Keratinocyte (primary cell): ENCODE measurements around the gene MMAB. TPM values are rescaled to one million over a fixed set of nuclear protein-coding genes. Genes with fewer than 3 reads are reported as not detected.

Source experiments
- DNase-seq: peaks from one replicate; pipeline ENCODE4 v3.0.0-alpha.2; 2011; ENCODE audit warnings: low read depth, missing footprints, low spot score
- FAIRE-seq: peaks from 2 replicates; lab custom pipeline; 2011; peaks lifted over from hg19 to GRCh38; lab: Jason Lieb, UNC
- H2AFZ ChIP-seq: 2 replicates; pipeline ENCODE4 v1.6.0; 2012; ENCODE audit warnings: low read length, control low read depth, inconsistent platforms; ENCODE audit not compliant: control insufficient read depth
- H3K27ac ChIP-seq: 2 replicates; pipeline ENCODE4 v1.5.1; 2011; ENCODE audit warnings: low read length; ENCODE audit not compliant: control insufficient read depth, insufficient read depth
- H3K27me3 ChIP-seq: 3 replicates; pipeline ENCODE4 v1.6.0; 2011; ENCODE audit warnings: low read length; ENCODE audit not compliant: control insufficient read depth, insufficient read depth; ENCODE audit errors: extremely low read depth
- H3K36me3 ChIP-seq, 2 experiments: 2 replicates in 1 of 2; 3 replicates in 1 of 2; pipeline ENCODE4 v1.5.1; 2011; ENCODE audit warnings: low read length in 2 of 2, mild to moderate bottlenecking in 1 of 2; ENCODE audit not compliant: control insufficient read depth in 2 of 2, insufficient read depth in 2 of 2; ENCODE audit errors: extremely low read depth in 1 of 2
- H3K4me1 ChIP-seq: 3 replicates; pipeline ENCODE4 v1.5.1; 2011; ENCODE audit warnings: low read length; ENCODE audit not compliant: control insufficient read depth, insufficient read depth; ENCODE audit errors: extremely low read depth
- H3K4me2 ChIP-seq: 3 replicates; pipeline ENCODE4 v1.6.0; 2011; ENCODE audit warnings: low read depth, low read length; ENCODE audit not compliant: control insufficient read depth, insufficient read depth; ENCODE audit errors: extremely low read depth
- H3K4me3 ChIP-seq, 3 experiments: fragments of 200-600 bp in 1 of 3; sonication (generic) in 1 of 3; 2 replicates in 2 of 3; 3 replicates in 1 of 3; pipeline ENCODE4 v1.5.1; 2011 to 2016; ENCODE audit warnings: low read length in 3 of 3, mild to moderate bottlenecking in 3 of 3, control low read depth in 2 of 3, inconsistent platforms in 1 of 3, low read depth in 1 of 3, mixed read lengths in 1 of 3, mixed run types in 1 of 3, moderate library complexity in 1 of 3; ENCODE audit not compliant: control insufficient read depth in 2 of 3, insufficient read depth in 2 of 3; ENCODE audit errors: extremely low read depth in 1 of 3
- H3K79me2 ChIP-seq: 2 replicates; pipeline ENCODE4 v1.6.0; 2012; ENCODE audit warnings: low read length; ENCODE audit not compliant: control insufficient read depth, insufficient read depth
- H3K9ac ChIP-seq: 3 replicates; pipeline ENCODE4 v1.6.0; 2011; ENCODE audit warnings: low read length; ENCODE audit not compliant: control insufficient read depth, insufficient read depth; ENCODE audit errors: extremely low read depth
- H3K9me1 ChIP-seq: 3 replicates; pipeline ENCODE4 v1.6.0; 2011; ENCODE audit warnings: low read length; ENCODE audit not compliant: control insufficient read depth, insufficient read depth; ENCODE audit errors: extremely low read depth
- H3K9me3 ChIP-seq: 2 replicates; pipeline ENCODE4 v1.5.1; 2012; ENCODE audit warnings: low read depth, low read length; ENCODE audit not compliant: control insufficient read depth
- H4K20me1 ChIP-seq: 3 replicates; pipeline ENCODE4 v1.6.0; 2011; ENCODE audit warnings: low read length; ENCODE audit not compliant: control insufficient read depth, insufficient read depth; ENCODE audit errors: extremely low read depth
- CTCF ChIP-seq, 3 experiments: IDR thresholded peaks in 1 of 3; conservative IDR thresholded peaks in 1 of 3; optimal IDR thresholded peaks in 1 of 3; 2 replicates in 2 of 3; 3 replicates in 1 of 3; pipeline versions ENCODE3 to v1.5.1; 2011; ENCODE audit warnings: low read length in 3 of 3, mild to moderate bottlenecking in 3 of 3, moderate library complexity in 2 of 3, control low read depth in 1 of 3, inconsistent platforms in 1 of 3; ENCODE audit not compliant: insufficient read depth in 2 of 3; ENCODE audit errors: extremely low read depth in 1 of 3
- EZH2 ChIP-seq: IDR thresholded peaks from one replicate; pipeline ENCODE4 v1.6.1; 2012; ENCODE audit warnings: inconsistent platforms, mild to moderate bottlenecking, low read length, moderate library complexity
- dilution Hi-C: fragments of 300-500 bp; cut with MboI; formaldehyde crosslinking; loops from one replicate; pipeline ENCODE4 v1.7.0; 2020; ENCODE audit warnings: low sequenced_read_pairs; ENCODE audit not compliant: extremely low pct_ligation_motif_present
- polyA plus RNA-seq, 5 experiments: library from polyadenylated mRNA; depleted of rRNA in 3 of 5; stranded (reverse) in 3 of 5; stranded (forward) in 1 of 5; unstranded in 1 of 5; fragments of >200 nt; gene quantifications; 1 replicate in 1 of 5; 2 replicates in 3 of 5; 3 replicates in 1 of 5; pipeline versions ENCODE4 v1.2.1 to v1.2.3, GENCODE V29; 2011 to 2012; ENCODE audit warnings: missing spikeins in 2 of 5, low read depth in 1 of 5, low replicate concordance in 1 of 5

The MMAB gene
- polyA plus RNA-seq, 1 donor (not counting 4 experiments of a cell fraction or from before 2014, with no cell fraction given), result 30.6 TPM

GRCh38 chr12:109618082-109618481 lies 44.8 kb upstream of the MMAB start:
- TF ChIP-seq EZH2 (no peak), CTCF (optimal IDR thresholded peaks at IDR 0.05 in 1 of 3, IDR thresholded peaks at IDR 0.05 in 1 of 3, conservative IDR thresholded peaks at IDR 0.05 in 1 of 3; ENCODE audit: extremely low read depth in 1 of 3, insufficient read depth in 2 of 3, low read length in 3 of 3) (no peak)
- Histone ChIP-seq H3K9ac (no peak overlapping the region), H4K20me1 (no peaks in the 10 kb centered on the region), H3K79me2 (no peaks in the 10 kb centered on the region), H3K9me3 (no peaks in the 10 kb centered on the region), H3K4me1 (no peaks in the 10 kb centered on the region), H3K4me3 (no peak overlapping the region), H3K4me2 (no peak overlapping the region), H3K36me3 (no peaks in the 10 kb centered on the region), H3K9me1 (no peaks in the 10 kb centered on the region), H3K27ac (no peak overlapping the region), H3K27me3 (peaks cover 34% of the 10 kb centered on the region), H2AFZ (no peak overlapping the region)
- DNase-seq (no peak), FAIRE-seq (no peak)
- dilution Hi-C loops, result loop anchor here (5.0 kb wide), 1 partner anchor 39 kb away; no protein-coding TSS in a partner anchor

DNA sequence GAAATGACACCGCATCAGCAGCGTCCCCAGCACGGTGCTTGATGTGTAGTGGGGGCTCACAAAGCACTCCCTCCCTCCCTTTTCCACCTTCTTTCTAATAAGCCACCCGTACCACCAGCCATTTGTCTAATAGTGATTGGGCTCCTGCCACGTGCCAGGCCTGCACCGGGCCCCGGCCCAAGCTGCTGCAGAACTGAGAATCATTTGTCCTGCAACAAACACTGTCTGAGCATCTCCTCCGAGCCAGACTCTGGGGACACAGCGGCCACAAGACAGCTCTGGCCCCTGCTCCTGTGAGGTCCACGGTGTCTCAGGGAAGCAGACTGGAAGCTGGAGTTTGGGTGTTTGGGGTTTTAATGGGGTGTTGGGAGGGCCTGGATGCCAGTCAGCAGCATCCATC lies 44.2 kb upstream of the MMAB start:
- Histone ChIP-seq H3K27me3 (peaks cover 32% of the 10 kb centered on the region), H3K4me3 (no peak overlapping the region), H3K27ac (no peak overlapping the region), H3K9me1 (no peaks in the 10 kb centered on the region), H3K79me2 (no peaks in the 10 kb centered on the region), H3K9ac (no peak overlapping the region), H3K36me3 (no peaks in the 10 kb centered on the region), H3K4me1 (no peaks in the 10 kb centered on the region), H4K20me1 (no peaks in the 10 kb centered on the region), H3K9me3 (no peaks in the 10 kb centered on the region), H2AFZ (no peak overlapping the region), H3K4me2 (no peak overlapping the region)
- DNase-seq, result no peak
- no peak for FAIRE-seq
- TF ChIP-seq CTCF (optimal IDR thresholded peaks at IDR 0.05 in 1 of 3, IDR thresholded peaks at IDR 0.05 in 1 of 3, conservative IDR thresholded peaks at IDR 0.05 in 1 of 3; ENCODE audit: extremely low read depth in 1 of 3, insufficient read depth in 2 of 3, low read length in 3 of 3) (no peak), EZH2 (no peak)
- dilution Hi-C loops, result loop anchor here (5.0 kb wide), 1 partner anchor 40 kb away; no protein-coding TSS in a partner anchor
